Measurements from ENCODE around the gene ADGRB3.

Gene ADGRB3

DNA sequence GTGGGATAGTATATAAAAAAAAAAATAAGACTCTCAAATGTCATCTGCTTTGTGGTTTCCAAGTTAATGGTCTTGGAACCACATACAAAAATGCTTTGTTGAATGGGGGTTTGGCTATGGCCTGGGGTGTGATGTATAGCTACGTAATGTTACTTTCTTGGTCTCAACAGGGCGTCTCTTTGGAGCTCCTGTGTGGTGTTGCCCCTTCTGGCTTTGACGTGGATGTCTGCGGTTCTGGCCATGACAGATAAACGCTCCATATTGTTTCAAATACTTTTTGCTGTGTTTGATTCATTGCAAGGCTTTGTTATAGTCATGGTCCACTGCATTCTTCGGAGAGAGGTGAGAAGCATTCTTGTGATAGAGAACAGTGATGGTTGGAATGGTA lies 704.1 kb downstream of the ADGRB3 start:
- Histone ChIP-seq H3K27me3 (no peaks in the 10 kb centered on the region), H3K36me3 (no peaks in the 10 kb centered on the region), H3K4me3 (ENCODE audit: low read depth in 1 of 2, low read length in 1 of 2) (no peak overlapping the region), H3K27ac (no peak overlapping the region), H3K9me3 (no peaks in the 10 kb centered on the region), H3K4me1 (ENCODE audit: control insufficient read depth in 1 of 2, insufficient read depth in 1 of 2, low read depth in 1 of 2, low read length in 1 of 2) (no peaks in the 10 kb centered on the region)
- TF ChIP-seq, protein P1, sequence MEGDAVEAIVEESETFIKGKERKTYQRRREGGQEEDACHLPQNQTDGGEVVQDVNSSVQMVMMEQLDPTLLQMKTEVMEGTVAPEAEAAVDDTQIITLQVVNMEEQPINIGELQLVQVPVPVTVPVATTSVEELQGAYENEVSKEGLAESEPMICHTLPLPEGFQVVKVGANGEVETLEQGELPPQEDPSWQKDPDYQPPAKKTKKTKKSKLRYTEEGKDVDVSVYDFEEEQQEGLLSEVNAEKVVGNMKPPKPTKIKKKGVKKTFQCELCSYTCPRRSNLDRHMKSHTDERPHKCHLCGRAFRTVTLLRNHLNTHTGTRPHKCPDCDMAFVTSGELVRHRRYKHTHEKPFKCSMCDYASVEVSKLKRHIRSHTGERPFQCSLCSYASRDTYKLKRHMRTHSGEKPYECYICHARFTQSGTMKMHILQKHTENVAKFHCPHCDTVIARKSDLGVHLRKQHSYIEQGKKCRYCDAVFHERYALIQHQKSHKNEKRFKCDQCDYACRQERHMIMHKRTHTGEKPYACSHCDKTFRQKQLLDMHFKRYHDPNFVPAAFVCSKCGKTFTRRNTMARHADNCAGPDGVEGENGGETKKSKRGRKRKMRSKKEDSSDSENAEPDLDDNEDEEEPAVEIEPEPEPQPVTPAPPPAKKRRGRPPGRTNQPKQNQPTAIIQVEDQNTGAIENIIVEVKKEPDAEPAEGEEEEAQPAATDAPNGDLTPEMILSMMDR (IDR thresholded peaks at IDR 0.05), result no peak

DNA sequence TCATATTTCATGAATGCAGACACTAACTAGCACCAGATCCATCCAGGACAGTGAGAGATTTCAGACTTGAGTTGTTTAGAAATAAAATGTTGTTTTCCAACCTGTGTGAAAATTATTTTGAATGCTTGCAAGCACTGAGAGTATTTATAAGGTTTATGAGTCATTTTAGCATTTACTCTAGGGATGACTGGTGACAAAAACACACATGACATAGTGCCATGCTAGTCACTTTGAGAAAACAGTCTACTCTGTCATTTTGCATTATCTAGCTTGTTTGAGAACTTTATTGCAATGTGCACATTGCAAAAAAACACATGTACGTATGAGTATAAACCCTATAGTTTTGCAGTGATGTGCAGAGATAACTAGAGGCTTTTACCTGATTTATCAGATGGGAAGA lies 705.1 kb downstream of the ADGRB3 start:
- Histone ChIP-seq H3K27ac (no peak overlapping the region), H3K9me3 (no peaks in the 10 kb centered on the region), H3K36me3 (no peaks in the 10 kb centered on the region), H3K4me1 (ENCODE audit: control insufficient read depth in 1 of 2, insufficient read depth in 1 of 2, low read depth in 1 of 2, low read length in 1 of 2) (no peaks in the 10 kb centered on the region), H3K4me3 (ENCODE audit: low read depth in 1 of 2, low read length in 1 of 2) (no peak overlapping the region), H3K27me3 (no peaks in the 10 kb centered on the region)
- TF ChIP-seq, protein P1 (IDR thresholded peaks at IDR 0.05), result no peak

DNA sequence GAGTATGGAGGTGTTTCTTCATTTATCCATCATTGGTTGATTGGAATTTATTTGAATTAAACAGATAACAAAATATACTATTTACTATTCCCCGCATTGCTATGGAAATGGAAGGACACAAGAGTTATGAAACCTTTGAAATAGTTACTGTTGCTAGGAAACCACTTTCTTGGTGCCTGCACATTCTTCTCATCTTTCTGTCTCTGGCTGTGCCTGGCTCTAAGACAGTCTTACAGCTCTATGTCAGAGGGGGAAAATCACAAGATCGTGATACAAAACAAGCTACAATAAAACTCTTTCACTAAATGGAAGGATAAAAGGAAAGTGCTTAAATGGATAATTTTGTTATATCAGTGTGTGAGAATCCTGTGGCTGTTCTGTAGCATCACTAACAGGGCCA lies 708.8 kb downstream of the ADGRB3 start:
- Histone ChIP-seq H3K27me3 (no peaks in the 10 kb centered on the region), H3K36me3 (no peaks in the 10 kb centered on the region), H3K4me1 (ENCODE audit: control insufficient read depth in 1 of 2, insufficient read depth in 1 of 2, low read depth in 1 of 2, low read length in 1 of 2) (no peaks in the 10 kb centered on the region), H3K9me3 (no peaks in the 10 kb centered on the region), H3K4me3 (ENCODE audit: low read depth in 1 of 2, low read length in 1 of 2) (no peak overlapping the region), H3K27ac (no peak overlapping the region)
- TF ChIP-seq, protein P1 (IDR thresholded peaks at IDR 0.05), result no peak

DNA sequence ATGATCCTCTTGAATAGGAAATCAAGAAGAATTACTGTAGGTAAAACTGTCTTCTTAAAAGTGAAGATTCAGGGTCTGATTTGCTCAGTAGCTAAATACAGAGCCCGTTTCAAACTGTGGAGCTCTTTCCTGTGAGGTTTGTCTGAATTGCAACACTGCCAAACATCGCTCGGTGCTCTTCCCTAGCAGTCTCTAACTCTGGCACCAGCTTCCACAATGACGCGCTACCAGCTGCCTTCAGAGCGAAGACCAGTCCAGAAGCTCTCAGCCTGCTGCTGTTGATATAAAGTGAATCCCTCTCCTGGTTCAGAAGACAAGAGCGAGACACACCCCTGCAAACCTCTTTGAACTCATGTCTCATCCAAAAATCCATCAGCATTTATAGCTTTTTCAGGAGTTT lies 714.7 kb downstream of the ADGRB3 start:
- TF ChIP-seq, protein P1 (IDR thresholded peaks at IDR 0.05), result no peak
- Histone ChIP-seq H3K36me3 (no peaks in the 10 kb centered on the region), H3K9me3 (no peaks in the 10 kb centered on the region)

DNA sequence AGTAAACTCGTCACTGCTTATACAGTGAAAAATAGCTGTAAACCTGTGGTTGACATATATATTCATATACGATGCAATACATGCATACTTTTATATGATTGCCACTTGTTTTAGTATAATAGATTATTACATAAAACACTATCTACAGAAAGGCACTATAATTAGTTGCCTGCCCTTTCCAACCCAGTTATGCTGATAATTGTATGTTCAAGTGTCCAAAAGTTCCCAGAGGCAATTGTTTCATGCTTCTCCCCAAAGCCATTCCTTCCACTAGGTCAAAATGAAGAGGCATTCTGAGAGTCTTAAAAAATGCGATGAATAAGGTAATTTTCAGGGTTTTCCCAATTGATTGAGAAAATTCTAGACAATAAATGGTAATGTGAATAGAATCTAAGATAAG lies 727.1 kb downstream of the ADGRB3 start:
- Histone ChIP-seq H3K4me1 (ENCODE audit: control insufficient read depth in 1 of 2, insufficient read depth in 1 of 2, low read depth in 1 of 2, low read length in 1 of 2) (no peaks in the 10 kb centered on the region), H3K27ac (no peak overlapping the region), H3K36me3 (no peaks in the 10 kb centered on the region), H3K9me3 (no peaks in the 10 kb centered on the region), H3K27me3 (no peaks in the 10 kb centered on the region), H3K4me3 (ENCODE audit: low read depth in 1 of 2, low read length in 1 of 2) (no peak overlapping the region)
- TF ChIP-seq, protein P1 (IDR thresholded peaks at IDR 0.05), result no peak

More for the DNA sequence above, 714.7 kb downstream of the ADGRB3 start:
- H3K27ac ChIP-seq, result no peak overlapping the region
- no peaks in the 10 kb centered on the region for H3K27me3 ChIP-seq
- no peaks in the 10 kb centered on the region for H3K4me1 ChIP-seq (ENCODE audit: control insufficient read depth in 1 of 2, insufficient read depth in 1 of 2, low read depth in 1 of 2, low read length in 1 of 2)
- no peak overlapping the region for H3K4me3 ChIP-seq (ENCODE audit: low read depth in 1 of 2, low read length in 1 of 2)

DNA sequence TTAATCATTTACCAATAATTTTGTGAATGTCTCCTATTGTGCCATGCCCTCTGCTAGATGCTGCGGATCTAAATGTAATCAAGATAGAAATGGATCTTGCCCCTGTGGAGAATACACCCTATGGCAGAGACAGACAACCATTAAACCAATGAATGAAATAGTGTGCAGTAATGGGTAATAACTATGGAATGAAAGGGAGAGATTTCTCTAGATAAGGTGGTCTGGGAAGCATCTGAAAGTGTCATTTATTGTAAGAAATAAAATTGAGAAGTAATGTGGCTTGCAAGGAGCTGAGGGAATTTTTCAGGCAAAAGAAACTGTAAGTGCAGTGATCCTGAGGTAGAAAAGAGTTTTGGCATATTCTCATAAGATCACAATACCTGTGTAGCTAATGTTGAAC lies 731.7 kb downstream of the ADGRB3 start:
- Histone ChIP-seq H3K4me1 (ENCODE audit: control insufficient read depth in 1 of 2, insufficient read depth in 1 of 2, low read depth in 1 of 2, low read length in 1 of 2) (no peaks in the 10 kb centered on the region), H3K4me3 (ENCODE audit: low read depth in 1 of 2, low read length in 1 of 2) (no peak overlapping the region), H3K36me3 (no peaks in the 10 kb centered on the region), H3K9me3 (no peaks in the 10 kb centered on the region), H3K27ac (no peak overlapping the region), H3K27me3 (no peaks in the 10 kb centered on the region)
- TF ChIP-seq, protein P1 (IDR thresholded peaks at IDR 0.05), result no peak

Measured in neutrophil (primary cell).